HEK293T (cell line): ENCODE results near the gene ROR1.

Experiments used
- ARNT ChIP-seq: fragments of 450-650 bp; IDR thresholded peaks from 2 replicates; pipeline ENCODE4 v1.6.1; 2017; ENCODE audit warnings: mild to moderate bottlenecking
- ELF4 ChIP-seq: fragments of 450-650 bp; IDR thresholded peaks from 2 replicates; pipeline ENCODE4 v1.6.1; 2017; ENCODE audit warnings: antibody characterized with exemption
- FOXK2 ChIP-seq: fragments of 450-650 bp; IDR thresholded peaks from 2 replicates; pipeline ENCODE4 v1.6.1; 2016; ENCODE audit warnings: mild to moderate bottlenecking
- FOXM1 ChIP-seq: fragments of 450-650 bp; IDR thresholded peaks from 2 replicates; pipeline ENCODE4 v1.6.1; 2017; ENCODE audit warnings: mild to moderate bottlenecking, borderline replicate concordance
- TARDBP ChIP-seq: fragments of 450-650 bp; IDR thresholded peaks from 2 replicates; pipeline ENCODE4 v1.6.1; 2016

GRCh38 chr1:63782982-63783381 lies 9.2 kb downstream of the ROR1 start:
- TF ChIP-seq FOXK2 (no peak), TARDBP (no peak), ARNT (no peak), FOXM1 (no peak), ELF4 (no peak)
